Upper lobe of left lung (tissue), 4 donors: ENCODE measurements around the gene GABBR2.

Source experiments
- POLR2A ChIP-seq, 4 donors: fragments of 450-650 bp; IDR thresholded peaks; one replicate each; pipeline ENCODE4 v1.5.1; 2016 to 2017; ENCODE audit warnings: antibody characterized with exemption in 4 of 4, mild to moderate bottlenecking in 2 of 4
- TF ChIP-seq, protein P1 (sequence below), 6 experiments: fragments of 450-650 bp in 4 of 6; fragments of 200-600 bp in 2 of 6; sonication (generic) in 2 of 6; IDR thresholded peaks; one replicate each; pipeline ENCODE4 v1.5.1; 2016 to 2019; ENCODE audit warnings: antibody characterized with exemption in 6 of 6

DNA sequence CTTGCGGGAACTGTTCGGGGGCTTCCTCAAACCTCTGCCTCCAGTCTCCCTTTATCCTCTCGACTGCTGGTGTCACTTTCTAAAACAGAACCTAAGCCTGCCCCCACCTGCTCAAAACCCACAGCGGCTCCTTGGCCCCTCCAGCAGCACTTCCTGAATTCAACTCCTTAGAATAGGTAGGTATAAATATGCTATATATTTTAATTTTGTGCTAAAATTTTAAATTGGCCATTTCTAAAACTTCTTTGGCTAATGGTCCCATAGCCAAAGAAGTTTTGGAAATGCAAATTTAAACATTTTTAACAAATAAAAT, 381.5 kb downstream of the GABBR2 start:
- TF ChIP-seq, protein P1, sequence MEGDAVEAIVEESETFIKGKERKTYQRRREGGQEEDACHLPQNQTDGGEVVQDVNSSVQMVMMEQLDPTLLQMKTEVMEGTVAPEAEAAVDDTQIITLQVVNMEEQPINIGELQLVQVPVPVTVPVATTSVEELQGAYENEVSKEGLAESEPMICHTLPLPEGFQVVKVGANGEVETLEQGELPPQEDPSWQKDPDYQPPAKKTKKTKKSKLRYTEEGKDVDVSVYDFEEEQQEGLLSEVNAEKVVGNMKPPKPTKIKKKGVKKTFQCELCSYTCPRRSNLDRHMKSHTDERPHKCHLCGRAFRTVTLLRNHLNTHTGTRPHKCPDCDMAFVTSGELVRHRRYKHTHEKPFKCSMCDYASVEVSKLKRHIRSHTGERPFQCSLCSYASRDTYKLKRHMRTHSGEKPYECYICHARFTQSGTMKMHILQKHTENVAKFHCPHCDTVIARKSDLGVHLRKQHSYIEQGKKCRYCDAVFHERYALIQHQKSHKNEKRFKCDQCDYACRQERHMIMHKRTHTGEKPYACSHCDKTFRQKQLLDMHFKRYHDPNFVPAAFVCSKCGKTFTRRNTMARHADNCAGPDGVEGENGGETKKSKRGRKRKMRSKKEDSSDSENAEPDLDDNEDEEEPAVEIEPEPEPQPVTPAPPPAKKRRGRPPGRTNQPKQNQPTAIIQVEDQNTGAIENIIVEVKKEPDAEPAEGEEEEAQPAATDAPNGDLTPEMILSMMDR (IDR thresholded peaks at IDR 0.05), result no peak
- TF ChIP-seq POLR2A (IDR thresholded peaks at IDR 0.05), result no peak
